LNCaP clone FGC (cell line): ENCODE results near the gene ARHGAP18.

Experiments
- DNase-seq: peaks from one replicate; pipeline ENCODE4 v3.0.0-alpha.2; 2011; ENCODE audit warnings: low read depth
- H3K4me3 ChIP-seq: 2 replicates; pipeline ENCODE4 v1.5.1; 2011; ENCODE audit warnings: mild to moderate bottlenecking, low read depth, low read length, control low read depth
- CTCF ChIP-seq: IDR thresholded peaks from 2 replicates; pipeline ENCODE4 v1.5.1; 2012; ENCODE audit warnings: mild to moderate bottlenecking; ENCODE audit not compliant: control insufficient read depth, insufficient read depth; ENCODE audit errors: extremely low read depth

ARHGAP18 gene, protein sequence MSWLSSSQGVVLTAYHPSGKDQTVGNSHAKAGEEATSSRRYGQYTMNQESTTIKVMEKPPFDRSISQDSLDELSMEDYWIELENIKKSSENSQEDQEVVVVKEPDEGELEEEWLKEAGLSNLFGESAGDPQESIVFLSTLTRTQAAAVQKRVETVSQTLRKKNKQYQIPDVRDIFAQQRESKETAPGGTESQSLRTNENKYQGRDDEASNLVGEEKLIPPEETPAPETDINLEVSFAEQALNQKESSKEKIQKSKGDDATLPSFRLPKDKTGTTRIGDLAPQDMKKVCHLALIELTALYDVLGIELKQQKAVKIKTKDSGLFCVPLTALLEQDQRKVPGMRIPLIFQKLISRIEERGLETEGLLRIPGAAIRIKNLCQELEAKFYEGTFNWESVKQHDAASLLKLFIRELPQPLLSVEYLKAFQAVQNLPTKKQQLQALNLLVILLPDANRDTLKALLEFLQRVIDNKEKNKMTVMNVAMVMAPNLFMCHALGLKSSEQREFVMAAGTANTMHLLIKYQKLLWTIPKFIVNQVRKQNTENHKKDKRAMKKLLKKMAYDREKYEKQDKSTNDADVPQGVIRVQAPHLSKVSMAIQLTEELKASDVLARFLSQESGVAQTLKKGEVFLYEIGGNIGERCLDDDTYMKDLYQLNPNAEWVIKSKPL

GRCh38 chr6:129709769-129710449 lies at the start of gene ARHGAP18:
TSS of gene ARHGAP18 (minus strand) at chr6:129710177. CDS start at chr6:129710136, 41 bp downstream.
- peak within 1 kb of the TSS; percentile 66 for H3K4me3 ChIP-seq
- TF ChIP-seq CTCF = no peak
- peak; percentile 87 for DNase-seq

DNA sequence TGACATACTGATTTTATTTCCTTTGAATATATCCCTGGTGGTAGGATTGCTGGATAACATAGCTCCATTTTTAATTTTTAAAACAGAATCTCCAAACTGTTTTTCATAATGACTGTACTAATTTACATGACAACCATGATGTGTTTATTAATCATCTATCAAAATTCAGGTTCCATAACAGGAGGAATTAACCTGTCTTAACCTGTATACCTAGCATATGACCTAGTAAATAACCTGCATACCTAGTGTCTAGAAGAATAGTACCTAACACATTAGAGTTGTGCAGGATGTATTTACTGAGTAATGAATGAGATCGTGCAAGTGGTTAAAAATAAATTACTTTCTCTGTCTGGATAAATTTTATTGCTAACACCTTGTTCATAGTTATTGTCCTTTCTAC lies 45.8 kb upstream of the ARHGAP18 start:
- H3K4me3 ChIP-seq = no peak overlapping the region
- DNase-seq = no peak
- TF ChIP-seq CTCF = no peak

GRCh38 chr6:129754750-129755149 lies 44.8 kb upstream of the ARHGAP18 start:
- DNase-seq = no peak
- H3K4me3 ChIP-seq = no peak overlapping the region

DNA sequence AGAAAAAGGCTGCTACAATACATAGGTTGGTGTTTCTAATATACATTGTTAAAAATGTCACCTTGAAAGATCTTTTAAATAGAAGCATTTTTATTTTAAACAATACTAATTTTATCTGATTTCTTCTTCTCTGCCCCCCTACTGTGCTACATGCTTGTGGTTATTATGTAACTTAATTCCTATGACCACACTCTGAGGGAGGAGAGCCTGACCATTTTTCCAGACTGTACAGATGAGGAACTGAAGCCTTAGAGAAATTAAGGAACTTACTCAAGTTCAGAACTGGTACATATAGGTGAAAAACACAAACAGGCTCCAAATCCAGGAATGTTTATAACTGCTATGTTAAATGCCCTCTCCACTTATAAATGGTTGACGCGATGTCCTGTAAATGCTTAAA lies 43.4 kb upstream of the ARHGAP18 start:
- no peak for DNase-seq
- no peak for TF ChIP-seq CTCF

More at GRCh38 chr6:129754750-129755149, 44.8 kb upstream of the ARHGAP18 start:
- no peak for TF ChIP-seq CTCF

GRCh38 chr6:129751384-129751783 lies 41.4 kb upstream of the ARHGAP18 start:
- no peak for DNase-seq
- no peak for TF ChIP-seq CTCF
- no peak overlapping the region for H3K4me3 ChIP-seq

More for the DNA sequence above, 43.4 kb upstream of the ARHGAP18 start:
- H3K4me3 ChIP-seq = no peak overlapping the region

DNA sequence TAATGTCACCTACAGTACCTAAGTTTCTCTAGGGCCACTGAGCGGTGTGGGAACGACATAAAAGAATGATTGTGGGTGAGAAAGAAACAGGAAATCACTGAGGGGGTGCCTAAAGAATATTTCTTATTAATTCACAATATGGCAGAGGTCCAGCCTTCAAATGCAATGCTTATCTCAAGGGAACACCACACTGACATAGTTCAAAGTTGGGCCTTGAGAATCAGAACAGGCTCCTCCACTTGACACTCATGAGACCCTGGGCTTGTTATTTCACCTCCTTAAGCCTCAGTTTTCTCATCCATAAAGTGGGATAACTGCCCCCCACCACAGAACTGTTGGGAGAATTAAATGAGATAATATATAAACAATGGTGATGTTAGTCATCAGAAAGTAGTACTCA lies 40.4 kb upstream of the ARHGAP18 start:
- TF ChIP-seq CTCF = no peak
- no peak for DNase-seq
- no peak overlapping the region for H3K4me3 ChIP-seq
